ENCODE data around the gene RGS7.
"Not testable (repeated sequence)": the region's sequence is repeated elsewhere in the genome, so short reads cannot be mapped to it uniquely, and the experiment has no call there.

Gene RGS7

DNA sequence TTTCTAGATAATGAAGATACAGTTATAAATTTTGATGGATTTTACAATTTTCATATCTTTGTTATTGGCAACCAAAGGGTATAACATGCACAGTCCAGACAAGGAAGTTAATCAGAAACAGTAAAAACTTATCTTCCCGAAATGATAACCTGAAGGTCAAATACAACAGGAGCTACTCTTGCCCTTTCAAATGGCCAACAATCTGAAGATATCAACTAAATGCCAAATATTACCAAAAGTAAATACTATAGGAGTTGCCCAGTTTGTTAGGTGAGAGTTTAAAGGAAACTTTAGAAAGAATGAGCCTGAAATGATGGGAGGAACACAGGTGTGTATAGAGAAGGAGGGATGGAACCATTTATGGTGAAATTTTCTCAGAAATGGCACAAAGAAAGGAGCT, 153.2 kb downstream of the RGS7 start:
- H3K4me1 ChIP-seq (ENCODE audit: control insufficient read depth, insufficient read depth, low read length) = no peaks in the 10 kb centered on the region
- no peak overlapping the region for H3K9ac ChIP-seq (ENCODE audit: low read length)

DNA sequence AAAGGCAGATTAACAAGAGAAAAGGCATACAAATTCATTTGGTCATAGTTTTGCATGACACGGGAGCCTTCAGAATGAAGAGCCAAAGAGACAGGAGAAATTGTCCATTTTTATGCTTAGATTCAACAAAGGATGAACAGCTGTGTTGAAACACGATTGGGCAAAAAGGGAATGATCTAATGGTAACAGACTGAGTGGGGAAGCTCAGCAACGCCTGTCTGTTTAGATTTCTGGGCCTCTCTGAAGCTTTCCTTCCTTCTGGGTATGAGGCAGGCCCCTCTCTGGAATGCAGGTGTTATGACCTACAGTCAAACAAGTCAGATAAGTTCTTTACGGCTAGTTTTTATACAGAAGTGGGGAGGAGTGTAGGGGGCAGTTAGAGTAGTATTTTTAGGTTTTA, 154.6 kb downstream of the RGS7 start:
- Histone ChIP-seq H3K4me1 (ENCODE audit: control insufficient read depth, insufficient read depth, low read length) (no peaks in the 10 kb centered on the region), H3K9me3 (ENCODE audit: control insufficient read depth, low read length) (no peaks in the 10 kb centered on the region), H3K27me3 (replicated peaks; ENCODE audit: control insufficient read depth, insufficient read depth, low read length) (no peaks in the 10 kb centered on the region), H3K36me3 (ENCODE audit: control insufficient read depth, insufficient read depth, low read length, severe bottlenecking) (no peaks in the 10 kb centered on the region), H3K4me3 (ENCODE audit: low read length) (no peak overlapping the region), H3K9ac (ENCODE audit: low read length) (no peak overlapping the region)
- DNase-seq (ENCODE audit: low read depth) = peak; percentile 5

More for the DNA sequence above, 153.2 kb downstream of the RGS7 start:
- no peaks in the 10 kb centered on the region for H3K27me3 ChIP-seq (replicated peaks; ENCODE audit: control insufficient read depth, insufficient read depth, low read length)
- no peaks in the 10 kb centered on the region for H3K36me3 ChIP-seq (ENCODE audit: control insufficient read depth, insufficient read depth, low read length, severe bottlenecking)
- H3K9me3 ChIP-seq (ENCODE audit: control insufficient read depth, low read length) = no peaks in the 10 kb centered on the region
- no peak for DNase-seq (ENCODE audit: low read depth)
- H3K4me3 ChIP-seq (ENCODE audit: low read length) = no peak overlapping the region

DNA sequence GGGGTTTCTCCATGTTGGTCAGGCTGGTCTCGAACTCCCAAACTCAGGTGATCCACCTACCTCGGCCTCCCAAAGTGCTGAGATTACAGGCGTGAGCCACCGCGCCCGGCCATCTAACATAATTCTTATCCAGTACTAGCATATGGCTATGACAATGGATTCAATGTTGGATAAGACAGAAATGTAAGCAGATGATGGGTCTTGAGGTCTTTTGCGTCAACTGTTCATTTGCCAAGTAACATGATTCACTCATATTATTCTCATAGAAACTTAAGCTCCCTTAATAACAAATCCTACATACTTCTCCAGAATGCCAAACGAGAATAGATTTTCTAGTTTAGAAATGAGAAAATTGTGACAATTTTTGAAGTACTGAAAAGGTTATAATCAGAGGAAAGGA, 170.3 kb downstream of the RGS7 start:
- Histone ChIP-seq H3K9ac (ENCODE audit: low read length) (no peak overlapping the region), H3K4me1 (ENCODE audit: control insufficient read depth, insufficient read depth, low read length) (no peaks in the 10 kb centered on the region), H3K36me3 (ENCODE audit: control insufficient read depth, insufficient read depth, low read length, severe bottlenecking) (no peaks in the 10 kb centered on the region), H3K4me3 (ENCODE audit: low read length) (no peak overlapping the region), H3K27me3 (replicated peaks; ENCODE audit: control insufficient read depth, insufficient read depth, low read length) (no peaks in the 10 kb centered on the region), H3K9me3 (ENCODE audit: control insufficient read depth, low read length) (no peaks in the 10 kb centered on the region)
- DNase-seq (ENCODE audit: low read depth) = no peak

- no peak for DNase-seq (ENCODE audit: low read depth)
- Histone ChIP-seq H3K9ac (ENCODE audit: low read length) (no peak overlapping the region), H3K36me3 (ENCODE audit: control insufficient read depth, insufficient read depth, low read length, severe bottlenecking) (no peaks in the 10 kb centered on the region), H3K4me1 (ENCODE audit: control insufficient read depth, insufficient read depth, low read length) (no peaks in the 10 kb centered on the region), H3K4me3 (ENCODE audit: low read length) (no peak overlapping the region), H3K9me3 (ENCODE audit: control insufficient read depth, low read length) (no peaks in the 10 kb centered on the region), H3K27me3 (replicated peaks; ENCODE audit: control insufficient read depth, insufficient read depth, low read length) (no peaks in the 10 kb centered on the region)
Observed at GRCh38 chr1:241181971-241182370, 175.0 kb downstream of the RGS7 start.

DNA sequence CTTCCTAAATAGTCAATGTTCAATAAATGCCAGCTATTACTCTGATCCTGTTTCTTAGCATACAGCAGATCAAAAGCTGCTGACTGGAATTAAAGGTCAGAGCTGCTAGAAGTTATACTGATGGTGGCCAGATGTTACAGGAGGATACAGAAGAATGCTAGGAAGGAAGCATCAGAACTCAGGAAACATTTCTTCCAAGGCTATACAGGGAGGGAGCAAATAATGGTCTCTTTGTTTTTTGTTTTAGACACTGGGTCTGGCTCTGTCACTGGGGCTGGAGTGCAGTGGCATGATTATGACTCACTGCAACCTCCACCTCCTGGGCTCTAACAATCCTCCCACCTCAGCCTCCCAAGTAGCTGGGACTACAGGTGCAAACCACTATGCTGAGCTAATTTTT, 175.5 kb downstream of the RGS7 start:
- Histone ChIP-seq H3K36me3 (ENCODE audit: control insufficient read depth, insufficient read depth, low read length, severe bottlenecking) (no peaks in the 10 kb centered on the region), H3K9me3 (ENCODE audit: control insufficient read depth, low read length) (no peaks in the 10 kb centered on the region), H3K4me1 (ENCODE audit: control insufficient read depth, insufficient read depth, low read length) (no peaks in the 10 kb centered on the region), H3K27me3 (replicated peaks; ENCODE audit: control insufficient read depth, insufficient read depth, low read length) (no peaks in the 10 kb centered on the region), H3K9ac (ENCODE audit: low read length) (no peak overlapping the region), H3K4me3 (ENCODE audit: low read length) (no peak overlapping the region)
- DNase-seq (ENCODE audit: low read depth) = no peak

DNA sequence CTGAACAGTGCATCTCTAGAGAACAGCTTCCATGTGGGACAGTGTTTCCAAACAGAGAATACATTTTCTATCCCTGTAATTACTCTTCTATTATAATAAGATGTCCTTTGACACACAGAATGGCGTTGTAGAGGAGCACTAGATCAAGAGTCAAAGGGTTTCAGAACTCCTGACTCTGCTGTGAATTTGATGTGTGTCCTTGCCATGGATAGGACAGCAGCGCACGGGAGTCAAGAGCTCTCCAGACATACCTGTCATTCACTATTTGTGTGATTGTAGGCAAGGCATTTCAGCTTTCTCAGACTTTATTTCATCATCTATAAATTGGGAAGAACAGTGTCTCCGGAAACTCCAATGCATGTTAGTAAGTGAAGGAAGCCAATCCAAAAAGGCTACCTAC, 176.4 kb downstream of the RGS7 start:
- H3K36me3 ChIP-seq (ENCODE audit: control insufficient read depth, insufficient read depth, low read length, severe bottlenecking) = no peaks in the 10 kb centered on the region
- H3K27me3 ChIP-seq (replicated peaks; ENCODE audit: control insufficient read depth, insufficient read depth, low read length) = no peaks in the 10 kb centered on the region
- no peaks in the 10 kb centered on the region for H3K9me3 ChIP-seq (ENCODE audit: control insufficient read depth, low read length)
- no peaks in the 10 kb centered on the region for H3K4me1 ChIP-seq (ENCODE audit: control insufficient read depth, insufficient read depth, low read length)
- DNase-seq (ENCODE audit: low read depth) = no peak
- no peak overlapping the region for H3K9ac ChIP-seq (ENCODE audit: low read length)
- H3K4me3 ChIP-seq (ENCODE audit: low read length) = no peak overlapping the region

GRCh38 chr1:241177660-241178059, 179.3 kb downstream of the RGS7 start:
- H3K4me3 ChIP-seq (ENCODE audit: low read length) = no peak overlapping the region

GRCh38 chr1:241172486-241172885, 184.5 kb downstream of the RGS7 start:
- Histone ChIP-seq H3K4me1 (ENCODE audit: control insufficient read depth, insufficient read depth, low read length) (no peaks in the 10 kb centered on the region), H3K36me3 (ENCODE audit: control insufficient read depth, insufficient read depth, low read length, severe bottlenecking) (no peaks in the 10 kb centered on the region), H3K9me3 (ENCODE audit: control insufficient read depth, low read length) (no peaks in the 10 kb centered on the region), H3K4me3 (ENCODE audit: low read length) (no peak overlapping the region), H3K27me3 (replicated peaks; ENCODE audit: control insufficient read depth, insufficient read depth, low read length) (no peaks in the 10 kb centered on the region), H3K9ac (ENCODE audit: low read length) (no peak overlapping the region)
- no peak for DNase-seq (ENCODE audit: low read depth)

More at GRCh38 chr1:241177660-241178059, 179.3 kb downstream of the RGS7 start:
- DNase-seq (ENCODE audit: low read depth) = no peak
- Histone ChIP-seq H3K36me3 (ENCODE audit: control insufficient read depth, insufficient read depth, low read length, severe bottlenecking) (no peaks in the 10 kb centered on the region), H3K9ac (ENCODE audit: low read length) (no peak overlapping the region), H3K9me3 (ENCODE audit: control insufficient read depth, low read length) (no peaks in the 10 kb centered on the region), H3K4me1 (ENCODE audit: control insufficient read depth, insufficient read depth, low read length) (no peaks in the 10 kb centered on the region), H3K27me3 (replicated peaks; ENCODE audit: control insufficient read depth, insufficient read depth, low read length) (no peaks in the 10 kb centered on the region)

DNA sequence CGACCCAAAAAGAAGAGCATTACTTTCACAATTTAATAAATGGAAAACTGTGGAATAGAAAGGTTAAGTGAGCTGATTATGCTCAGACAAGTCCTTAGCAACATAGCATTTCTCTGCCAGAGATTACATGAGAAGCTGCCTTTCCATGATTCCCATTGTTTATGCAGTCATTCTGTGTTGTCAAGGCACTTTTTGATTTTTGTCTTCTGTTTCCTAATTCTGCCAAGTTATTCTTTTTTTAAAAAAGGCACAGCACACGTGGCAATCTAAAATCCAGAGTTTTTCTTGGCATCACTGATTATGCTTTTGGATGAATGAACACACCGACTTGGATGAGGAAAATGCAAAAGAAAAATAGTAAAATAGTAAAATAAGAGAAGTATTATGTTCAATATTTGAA, 185.0 kb downstream of the RGS7 start:
- Histone ChIP-seq H3K27me3 (replicated peaks; ENCODE audit: control insufficient read depth, insufficient read depth, low read length) (no peaks in the 10 kb centered on the region), H3K36me3 (ENCODE audit: control insufficient read depth, insufficient read depth, low read length, severe bottlenecking) (no peaks in the 10 kb centered on the region), H3K4me3 (ENCODE audit: low read length) (no peak overlapping the region), H3K4me1 (ENCODE audit: control insufficient read depth, insufficient read depth, low read length) (no peaks in the 10 kb centered on the region), H3K9me3 (ENCODE audit: control insufficient read depth, low read length) (no peaks in the 10 kb centered on the region), H3K9ac (ENCODE audit: low read length) (no peak overlapping the region)
- no peak for DNase-seq (ENCODE audit: low read depth)

GRCh38 chr1:241167121-241167630, 189.8 kb downstream of the RGS7 start:
- no peaks in the 10 kb centered on the region for H3K27me3 ChIP-seq (replicated peaks; ENCODE audit: control insufficient read depth, insufficient read depth, low read length)
- no peaks in the 10 kb centered on the region for H3K4me1 ChIP-seq (ENCODE audit: control insufficient read depth, insufficient read depth, low read length)
- no peak overlapping the region for H3K9ac ChIP-seq (ENCODE audit: low read length)
- H3K4me3 ChIP-seq (ENCODE audit: low read length) = no peak overlapping the region
- DNase-seq (ENCODE audit: low read depth) = no peak
- H3K9me3 ChIP-seq (ENCODE audit: control insufficient read depth, low read length) = no peaks in the 10 kb centered on the region
- no peaks in the 10 kb centered on the region for H3K36me3 ChIP-seq (ENCODE audit: control insufficient read depth, insufficient read depth, low read length, severe bottlenecking)

DNA sequence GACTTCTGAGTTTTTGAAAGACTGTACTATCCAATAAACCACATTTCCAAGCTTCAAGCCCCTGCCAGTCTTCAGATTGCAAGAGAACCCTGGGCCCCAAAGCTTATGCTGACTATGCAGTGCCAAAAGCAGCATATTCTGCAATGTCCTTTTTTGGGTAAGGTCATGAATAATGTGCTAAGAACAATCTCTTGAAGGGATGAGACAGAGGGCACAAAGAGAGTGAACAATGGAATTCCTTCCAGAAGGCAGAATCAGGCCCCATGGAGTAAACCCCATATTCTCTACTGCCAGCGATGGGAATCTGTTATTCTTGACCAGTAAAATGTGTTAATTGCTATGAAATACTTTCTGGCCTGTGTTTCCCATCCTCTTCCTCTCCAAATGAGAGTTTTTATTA, 190.4 kb downstream of the RGS7 start:
- Histone ChIP-seq H3K27me3 (replicated peaks; ENCODE audit: control insufficient read depth, insufficient read depth, low read length) (no peaks in the 10 kb centered on the region), H3K4me1 (ENCODE audit: control insufficient read depth, insufficient read depth, low read length) (no peaks in the 10 kb centered on the region)
- no peak for DNase-seq (ENCODE audit: low read depth)

GRCh38 chr1:241165256-241165655, 191.7 kb downstream of the RGS7 start:
- not testable (repeated sequence) for H3K36me3 ChIP-seq (ENCODE audit: control insufficient read depth, insufficient read depth, low read length, severe bottlenecking); DNase-seq (ENCODE audit: low read depth); H3K9me3 ChIP-seq (ENCODE audit: control insufficient read depth, low read length); H3K4me1 ChIP-seq (ENCODE audit: control insufficient read depth, insufficient read depth, low read length); H3K4me3 ChIP-seq (ENCODE audit: low read length); H3K9ac ChIP-seq (ENCODE audit: low read length); H3K27me3 ChIP-seq (replicated peaks; ENCODE audit: control insufficient read depth, insufficient read depth, low read length)

More for the DNA sequence above, 190.4 kb downstream of the RGS7 start:
- no peaks in the 10 kb centered on the region for H3K9me3 ChIP-seq (ENCODE audit: control insufficient read depth, low read length)
- H3K4me3 ChIP-seq (ENCODE audit: low read length) = no peak overlapping the region
- no peak overlapping the region for H3K9ac ChIP-seq (ENCODE audit: low read length)
- no peaks in the 10 kb centered on the region for H3K36me3 ChIP-seq (ENCODE audit: control insufficient read depth, insufficient read depth, low read length, severe bottlenecking)
